SH-SY5Y (cell line): Measurements from ENCODE around the gene ST8SIA2.

Source experiments
- GATA2 ChIP-seq: IDR thresholded peaks from 2 replicates; pipeline ENCODE4 v1.6.1; 2011; ENCODE audit warnings: mild to moderate bottlenecking, low read depth, low read length
- GATA3 ChIP-seq: IDR thresholded peaks from 2 replicates; pipeline ENCODE4 v1.6.1; 2011; ENCODE audit warnings: low read depth, mild to moderate bottlenecking, low read length, moderate library complexity

GRCh38 chr15:92413510-92413909, 19.8 kb downstream of the ST8SIA2 start:
- TF ChIP-seq GATA3: no peak
- TF ChIP-seq GATA2: no peak
